Stimulated activated naive CD8-positive, alpha-beta T cell treated with anti-CD3 and anti-CD28 coated beads, Interleukin-15, amount 100 ng/mL, for 72 hours (primary cell): ENCODE measurements around the gene CDH18.

Experiments used
- ATAC-seq: fragments of 150-1000 bp; cut with Tn5 transposase; 2 replicates; pipeline ENCODE4 v1.10.0; 2021; ENCODE audit warnings: mild to moderate bottlenecking, moderate library complexity
- DNase-seq, 2 donors: peaks; one replicate each; pipeline ENCODE4 v3.0.0; 2021 to 2022
- H3K27ac Mint-ChIP-seq, 2 donors: one replicate each; pipeline ENCODE4 v1.8.0; 2022; ENCODE audit warnings: mild to moderate bottlenecking in 2 of 2, mixed read lengths in 2 of 2, moderate library complexity in 2 of 2
- H3K27me3 Mint-ChIP-seq: one replicate; pipeline ENCODE4 v1.8.0; 2022; ENCODE audit warnings: mixed read lengths
- H3K4me1 Mint-ChIP-seq: one replicate; pipeline ENCODE4 v1.8.0; 2022; ENCODE audit warnings: mild to moderate bottlenecking, mixed read lengths
- H3K4me3 Mint-ChIP-seq, 2 donors: one replicate each; pipeline ENCODE4 v1.8.0; 2022; ENCODE audit warnings: mild to moderate bottlenecking in 2 of 2, mixed read lengths in 2 of 2, moderate library complexity in 1 of 2
- H3K9me3 Mint-ChIP-seq, 2 donors: one replicate each; pipeline ENCODE4 v1.8.0; 2022; ENCODE audit warnings: mixed read lengths in 2 of 2

Gene CDH18

GRCh38 chr5:19977099-19977498 lies 10.9 kb downstream of the CDH18 start:
- ATAC-seq (no peak), DNase-seq (no peak)
- H3K4me1 Mint-ChIP-seq: no peaks in the 10 kb centered on the region
- H3K9me3 Mint-ChIP-seq: peaks cover 27 to 32% of the 10 kb centered on the region in 2 donors
- no peak overlapping the region for H3K27ac Mint-ChIP-seq
- no peak overlapping the region for H3K4me3 Mint-ChIP-seq
- H3K27me3 Mint-ChIP-seq: no peaks in the 10 kb centered on the region

DNA sequence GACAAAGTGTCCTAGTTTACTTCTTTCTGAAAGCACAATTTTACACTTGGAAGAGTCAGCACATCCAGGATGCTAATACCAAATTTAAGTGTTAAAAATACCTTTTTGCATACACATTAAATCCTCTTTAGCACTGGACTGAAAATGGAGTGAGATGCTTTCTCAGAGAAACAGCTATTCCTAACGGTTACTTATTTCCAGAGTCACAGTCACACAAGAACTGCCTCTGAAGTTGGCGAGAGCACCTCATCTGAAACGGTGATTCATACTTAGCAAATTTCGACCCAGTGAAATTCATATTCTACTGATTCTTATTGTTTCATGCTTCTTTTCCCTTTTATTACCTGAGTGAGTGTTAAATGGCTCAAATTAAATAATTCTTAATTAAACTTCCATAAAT lies 12.2 kb downstream of the CDH18 start:
- H3K9me3 Mint-ChIP-seq: peaks cover 27 to 28% of the 10 kb centered on the region in 2 donors
- H3K4me3 Mint-ChIP-seq: no peak overlapping the region
- H3K4me1 Mint-ChIP-seq: no peaks in the 10 kb centered on the region
- ATAC-seq: no peak
- no peak overlapping the region for H3K27ac Mint-ChIP-seq
- DNase-seq: no peak
- H3K27me3 Mint-ChIP-seq: no peaks in the 10 kb centered on the region

GRCh38 chr5:19960451-19960850 lies 27.5 kb downstream of the CDH18 start:
- H3K9me3 Mint-ChIP-seq: peaks cover 2 to 6% of the 10 kb centered on the region in 2 donors
- ATAC-seq: no peak
- no peaks in the 10 kb centered on the region for H3K4me1 Mint-ChIP-seq
- no peak for DNase-seq
- H3K27ac Mint-ChIP-seq: no peak overlapping the region
- H3K4me3 Mint-ChIP-seq: no peak overlapping the region
- no peaks in the 10 kb centered on the region for H3K27me3 Mint-ChIP-seq

DNA sequence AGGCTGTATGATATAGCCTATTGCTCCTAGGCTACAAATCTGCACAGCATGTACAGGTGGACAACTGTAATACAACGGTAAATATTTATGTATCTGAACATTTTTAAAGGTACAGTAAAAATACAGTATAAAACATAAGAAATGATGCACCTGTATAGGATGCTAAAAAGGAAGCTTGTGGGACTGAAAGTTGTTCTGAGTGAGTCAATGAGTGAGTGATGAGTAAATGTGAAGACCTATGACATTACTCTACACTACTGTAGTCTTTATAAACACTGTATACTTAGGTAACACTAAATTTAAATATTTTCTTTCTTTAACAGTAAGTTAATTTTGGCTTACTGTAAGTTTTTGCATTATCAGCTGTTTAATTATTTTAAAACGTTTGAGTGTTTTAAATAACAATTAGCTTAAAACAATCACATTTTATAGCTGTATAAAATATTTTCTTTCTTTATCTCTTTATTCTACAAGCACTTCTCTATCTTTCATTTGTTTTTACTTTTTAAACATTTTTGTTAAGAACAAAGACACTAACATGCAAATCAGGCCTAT lies 28.1 kb downstream of the CDH18 start:
- Mint-ChIP-seq H3K4me1 (no peaks in the 10 kb centered on the region), H3K9me3 (peaks cover 0 to 6% of the 10 kb centered on the region in 2 donors), H3K4me3 (no peak overlapping the region), H3K27ac (no peak overlapping the region), H3K27me3 (no peaks in the 10 kb centered on the region)
- no peak for DNase-seq
- no peak for ATAC-seq

DNA sequence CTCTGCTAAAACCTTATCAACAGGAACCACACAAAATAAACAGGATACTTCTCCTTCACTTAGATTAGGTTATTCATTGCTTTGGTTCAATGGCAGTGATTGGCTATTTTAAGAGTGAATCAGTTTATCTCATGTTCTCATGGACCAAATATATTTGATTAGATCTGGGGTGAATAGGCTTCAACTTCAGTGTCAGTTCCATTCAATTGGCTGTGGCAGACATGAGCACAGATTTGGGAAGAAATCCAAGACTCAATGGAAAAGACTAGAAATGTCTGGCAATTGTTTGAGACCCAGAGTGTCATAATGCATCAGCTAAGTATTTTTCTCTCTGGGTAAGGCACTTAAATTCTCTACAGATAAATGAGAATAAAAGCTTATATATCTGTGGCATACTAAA lies 37.1 kb downstream of the CDH18 start:
- Mint-ChIP-seq H3K4me1 (no peaks in the 10 kb centered on the region), H3K27me3 (no peaks in the 10 kb centered on the region), H3K27ac (no peak overlapping the region), H3K4me3 (no peak overlapping the region), H3K9me3 (peaks cover 0 to 5% of the 10 kb centered on the region in 2 donors)
- no peak for DNase-seq
- no peak for ATAC-seq

- DNase-seq (no peak), ATAC-seq (no peak)
- Mint-ChIP-seq H3K27ac (no peak overlapping the region), H3K9me3 (peaks cover 0 to 8% of the 10 kb centered on the region in 2 donors), H3K27me3 (no peaks in the 10 kb centered on the region), H3K4me1 (no peaks in the 10 kb centered on the region), H3K4me3 (no peak overlapping the region)
Observed at GRCh38 chr5:19940192-19940591, 47.8 kb downstream of the CDH18 start.

GRCh38 chr5:19930451-19930850 lies 57.5 kb downstream of the CDH18 start:
- H3K9me3 Mint-ChIP-seq: peaks cover 0 to 9% of the 10 kb centered on the region in 2 donors
- no peak for ATAC-seq
- DNase-seq: no peak
- no peak overlapping the region for H3K27ac Mint-ChIP-seq
- no peaks in the 10 kb centered on the region for H3K4me1 Mint-ChIP-seq
- no peaks in the 10 kb centered on the region for H3K27me3 Mint-ChIP-seq
- no peak overlapping the region for H3K4me3 Mint-ChIP-seq

GRCh38 chr5:19928562-19929421 lies 59.2 kb downstream of the CDH18 start:
- Mint-ChIP-seq H3K4me3 (no peak overlapping the region), H3K27me3 (no peaks in the 10 kb centered on the region), H3K27ac (no peak overlapping the region), H3K9me3 (peaks cover 0 to 9% of the 10 kb centered on the region in 2 donors), H3K4me1 (no peaks in the 10 kb centered on the region)
- DNase-seq (no peak), ATAC-seq (no peak)

DNA sequence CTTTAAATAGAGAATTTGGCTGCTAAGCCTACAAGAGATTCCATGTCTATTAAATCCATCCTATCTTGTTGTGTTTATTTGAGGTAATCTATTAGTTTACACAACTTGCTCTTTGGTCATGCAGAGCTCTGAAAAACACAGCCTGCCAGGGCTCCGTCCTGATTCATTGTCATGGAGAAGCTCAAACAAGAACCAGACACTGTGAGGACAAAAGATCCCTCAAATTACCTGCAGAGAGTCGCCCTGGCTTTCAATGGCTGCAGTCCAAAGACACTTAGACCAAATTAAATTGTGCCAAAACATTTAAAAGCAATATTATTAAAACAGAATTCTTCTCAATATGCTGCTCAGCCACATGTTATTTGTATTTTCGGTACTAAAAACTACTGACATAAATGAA lies 60.1 kb downstream of the CDH18 start:
- Mint-ChIP-seq H3K4me1 (no peaks in the 10 kb centered on the region), H3K9me3 (peaks cover 0 to 9% of the 10 kb centered on the region in 2 donors), H3K27ac (no peak overlapping the region), H3K4me3 (no peak overlapping the region), H3K27me3 (no peaks in the 10 kb centered on the region)
- DNase-seq (no peak), ATAC-seq (no peak)

GRCh38 chr5:19927170-19927569 lies 60.8 kb downstream of the CDH18 start:
- Mint-ChIP-seq H3K9me3 (peaks cover 0 to 9% of the 10 kb centered on the region in 2 donors), H3K27me3 (no peaks in the 10 kb centered on the region), H3K4me1 (no peaks in the 10 kb centered on the region), H3K4me3 (no peak overlapping the region), H3K27ac (no peak overlapping the region)
- ATAC-seq: no peak
- DNase-seq: no peak

- no peaks in the 10 kb centered on the region for H3K27me3 Mint-ChIP-seq
- H3K4me3 Mint-ChIP-seq: no peak overlapping the region
- ATAC-seq (no peak), DNase-seq (no peak)
- H3K27ac Mint-ChIP-seq: no peak overlapping the region
- H3K4me1 Mint-ChIP-seq: no peaks in the 10 kb centered on the region
- no peaks in the 10 kb centered on the region for H3K9me3 Mint-ChIP-seq
Observed at GRCh38 chr5:19923742-19924141, 64.3 kb downstream of the CDH18 start.

DNA sequence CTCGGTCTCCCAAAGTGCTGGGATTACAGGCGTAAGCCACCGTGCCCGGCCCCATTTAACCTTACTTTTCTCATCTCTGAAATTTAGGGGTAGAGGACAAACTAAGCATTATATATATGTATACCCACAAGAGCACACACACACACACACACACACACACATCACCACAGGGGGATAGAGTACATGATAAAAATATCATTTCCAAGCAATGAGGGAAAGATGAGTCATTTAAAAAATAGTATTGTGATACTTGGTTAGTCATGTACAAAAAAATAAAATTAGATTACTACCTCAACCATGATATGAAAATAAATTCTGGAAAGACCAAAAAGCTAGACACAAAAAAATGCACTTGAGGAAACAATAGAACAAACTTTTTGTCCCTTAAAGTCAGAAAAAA lies 67.2 kb downstream of the CDH18 start:
- peaks cover 0 to 8% of the 10 kb centered on the region in 2 donors for H3K9me3 Mint-ChIP-seq
- DNase-seq: no peak
- no peak overlapping the region for H3K4me3 Mint-ChIP-seq
- ATAC-seq: no peak
- no peaks in the 10 kb centered on the region for H3K4me1 Mint-ChIP-seq
- H3K27ac Mint-ChIP-seq: no peak overlapping the region
- H3K27me3 Mint-ChIP-seq: no peaks in the 10 kb centered on the region

DNA sequence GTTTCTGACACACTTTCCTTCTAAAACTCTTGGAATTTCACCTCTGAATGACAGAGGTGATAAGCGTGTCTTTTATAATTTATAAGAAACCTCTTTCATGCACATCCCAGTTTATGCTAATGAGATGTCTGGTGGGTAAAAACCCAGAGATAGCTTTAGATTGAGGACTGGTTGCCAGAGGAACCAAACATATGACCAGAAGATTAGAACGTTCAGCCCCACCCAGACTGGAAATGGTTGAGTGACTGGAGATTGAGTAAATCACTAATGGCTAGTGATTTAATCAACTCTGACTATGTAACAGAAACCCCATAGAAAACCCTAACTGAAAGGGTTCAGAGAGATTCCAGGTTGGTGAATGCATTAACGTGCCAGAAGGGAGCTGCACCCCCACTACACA lies 69.2 kb downstream of the CDH18 start:
- H3K4me1 Mint-ChIP-seq: no peaks in the 10 kb centered on the region
- H3K9me3 Mint-ChIP-seq: peaks cover 0 to 8% of the 10 kb centered on the region in 2 donors
- no peak overlapping the region for H3K27ac Mint-ChIP-seq
- no peak for ATAC-seq
- no peaks in the 10 kb centered on the region for H3K27me3 Mint-ChIP-seq
- no peak for DNase-seq
- no peak overlapping the region for H3K4me3 Mint-ChIP-seq

GRCh38 chr5:19917588-19918122 lies 70.3 kb downstream of the CDH18 start:
- H3K27ac Mint-ChIP-seq: no peak overlapping the region
- peaks cover 0 to 11% of the 10 kb centered on the region in 2 donors for H3K9me3 Mint-ChIP-seq
- no peaks in the 10 kb centered on the region for H3K4me1 Mint-ChIP-seq

DNA sequence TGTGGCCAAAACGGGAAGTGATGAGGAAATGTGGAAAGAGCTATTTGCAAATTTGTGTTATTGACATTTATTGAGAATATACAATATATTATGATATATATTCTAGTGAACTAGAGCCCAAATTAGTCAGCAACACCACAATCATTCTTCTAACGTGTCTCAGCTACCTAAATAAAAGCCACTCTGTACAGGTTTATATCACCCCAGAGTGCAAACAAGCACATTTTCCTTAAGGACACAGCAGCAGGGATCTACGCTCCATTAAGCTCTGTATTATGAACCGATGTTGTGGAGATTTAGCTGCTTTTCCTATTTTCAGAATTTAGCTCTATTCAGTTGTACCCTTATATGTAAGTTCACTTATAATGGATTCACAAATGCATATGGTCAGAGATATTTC lies 77.9 kb downstream of the CDH18 start:
- DNase-seq: no peak
- Mint-ChIP-seq H3K9me3 (peaks cover 12 to 21% of the 10 kb centered on the region in 2 donors), H3K4me3 (no peak overlapping the region), H3K27ac (no peak overlapping the region), H3K27me3 (no peaks in the 10 kb centered on the region), H3K4me1 (no peaks in the 10 kb centered on the region)
- no peak for ATAC-seq

More at GRCh38 chr5:19917588-19918122, 70.3 kb downstream of the CDH18 start:
- H3K4me3 Mint-ChIP-seq: no peak overlapping the region
- H3K27me3 Mint-ChIP-seq: no peaks in the 10 kb centered on the region
- DNase-seq (no peak), ATAC-seq (no peak)

- Mint-ChIP-seq H3K27ac (no peak overlapping the region), H3K4me1 (no peaks in the 10 kb centered on the region), H3K4me3 (no peak overlapping the region), H3K27me3 (no peaks in the 10 kb centered on the region), H3K9me3 (peaks cover 0 to 6% of the 10 kb centered on the region in 2 donors)
- DNase-seq: no peak
- no peak for ATAC-seq
Observed at GRCh38 chr5:19904766-19905165, 83.2 kb downstream of the CDH18 start.
